HepG2 (cell line): ENCODE data around the gene C9orf78. TPM values are rescaled to one million over a fixed set of nuclear protein-coding genes. Genes with fewer than 3 reads are reported as not detected.
A peak's percentile ranks its signal among the peaks of the same experiment; 100 is the strongest.

Source experiments
- ATAC-seq: fragments of 200-7000 bp; cut with Tn5 transposase; 3 replicates; pipeline ENCODE4 v1.9.1; 2020; ENCODE audit warnings: mild to moderate bottlenecking, moderate library complexity
- BruUV-seq: library from RNA; stranded (reverse); fragments of 400-500 nt; replicated peaks from 2 replicates; lab custom pipeline; 2021; lab: Mats Ljungman, UMichigan
- CTCF ChIA-PET: fragments of 300-600 bp; formaldehyde crosslinking; extraction: SDS; loops from one replicate; lab custom pipeline; 2021; ENCODE audit warnings: low total read pairs, inconsistent platforms, low intra/inter-chr PET ratio; lab: Yijun Ruan, JAX
- POLR2A ChIA-PET: fragments of 350-600 bp; sonication (Branson Sonifier 250); formaldehyde crosslinking; loops from one replicate; lab custom pipeline; 2020; ENCODE audit warnings: antibody characterized with exemption, inconsistent platforms; lab: Yijun Ruan, JAX
- DNase-seq: peaks from one replicate; pipeline ENCODE4 v3.0.0-alpha.2; 2015; ENCODE audit warnings: low spot score
- FAIRE-seq: peaks from 3 replicates; lab custom pipeline; 2011; peaks lifted over from hg19 to GRCh38; lab: Jason Lieb, UNC
- H2AFZ ChIP-seq: one replicate; pipeline ENCODE4 v1.6.1; 2011; ENCODE audit warnings: low read length, inconsistent platforms
- H3K27ac ChIP-seq: fragments of 300-600 bp; 3 replicates; pipeline ENCODE4 v1.8.0; 2011; ENCODE audit warnings: mixed run types, mild to moderate bottlenecking, mixed read lengths, low read length, inconsistent platforms; ENCODE audit not compliant: insufficient read depth; ENCODE audit errors: extremely low read length
- H3K27me3 ChIP-seq, 2 experiments: fragments of 200-600 bp in 1 of 2; 2 replicates in 1 of 2; 3 replicates in 1 of 2; pipeline versions ENCODE4 v1.6.0 to v1.8.0; 2011; ENCODE audit warnings: low read length in 2 of 2, mild to moderate bottlenecking in 2 of 2, moderate library complexity in 2 of 2, inconsistent platforms in 1 of 2; ENCODE audit not compliant: insufficient read depth in 2 of 2, control insufficient read depth in 1 of 2
- H3K36me3 ChIP-seq, 2 experiments: fragments of 200-600 bp in 1 of 2; replicated peaks in 1 of 2; 2 replicates in 1 of 2; 3 replicates in 1 of 2; pipeline versions ENCODE4 v1.5.1 to v1.8.0; 2011; ENCODE audit warnings: low read length in 2 of 2, inconsistent platforms in 1 of 2; ENCODE audit not compliant: insufficient read depth in 2 of 2, control insufficient read depth in 1 of 2
- H3K4me1 ChIP-seq: 2 replicates; pipeline ENCODE4 v1.5.1; 2012; ENCODE audit warnings: low read length, inconsistent platforms; ENCODE audit not compliant: insufficient read depth
- H3K4me2 ChIP-seq: 2 replicates; pipeline ENCODE4 v1.6.0; 2011; ENCODE audit warnings: low read depth, low read length, inconsistent platforms
- H3K4me3 ChIP-seq, 3 experiments: fragments of 200-600 bp in 1 of 3; sonication (generic), shearing (Covaris generic) in 1 of 3; replicated peaks in 1 of 3; 2 replicates each; pipeline ENCODE4 v1.5.1; 2011 to 2016; ENCODE audit warnings: low read length in 3 of 3, inconsistent platforms in 2 of 3, low read depth in 2 of 3, mild to moderate bottlenecking in 2 of 3, control low read depth in 1 of 3, mixed read lengths in 1 of 3; ENCODE audit not compliant: insufficient read depth in 1 of 3
- H3K79me2 ChIP-seq: one replicate; pipeline ENCODE4 v1.6.1; 2011; ENCODE audit warnings: low read length, inconsistent platforms; ENCODE audit not compliant: insufficient read depth
- H3K9ac ChIP-seq: 2 replicates; pipeline ENCODE4 v1.6.0; 2011; ENCODE audit warnings: mild to moderate bottlenecking, low read depth, low read length, inconsistent platforms; ENCODE audit not compliant: insufficient read depth
- H3K9me3 ChIP-seq: 2 replicates; pipeline ENCODE4 v1.5.1; 2012; ENCODE audit warnings: mild to moderate bottlenecking, low read length
- H4K20me1 ChIP-seq: 2 replicates; pipeline ENCODE4 v1.6.0; 2011; ENCODE audit warnings: inconsistent platforms, mild to moderate bottlenecking, low read length, moderate library complexity; ENCODE audit not compliant: insufficient read depth
- CREB1 ChIP-seq, 2 experiments: fragments of 450-650 bp in 1 of 2; IDR thresholded peaks; 2 replicates each; pipeline ENCODE4 v1.6.1; 2016 to 2017; ENCODE audit warnings: control low read depth in 1 of 2, mild to moderate bottlenecking in 1 of 2, missing compliant biosample characterization in 1 of 2, missing genetic modification characterization in 1 of 2
- NFE2L1 ChIP-seq: sonication (generic); formaldehyde crosslinking; IDR thresholded peaks from 2 replicates; pipeline ENCODE4 v1.4.0; 2020; ENCODE audit warnings: missing genetic modification reagents, mild to moderate bottlenecking, borderline replicate concordance
- NFYB ChIP-seq: sonication (generic); formaldehyde crosslinking; IDR thresholded peaks from 2 replicates; pipeline ENCODE4 v1.4.0; 2020; ENCODE audit warnings: missing genetic modification reagents
- SMAD9 ChIP-seq: sonication (generic); formaldehyde crosslinking; IDR thresholded peaks from 2 replicates; pipeline ENCODE4 v1.5.1; 2020; ENCODE audit warnings: mild to moderate bottlenecking, missing genetic modification reagents
- SMARCE1 ChIP-seq: fragments of 450-650 bp; IDR thresholded peaks from 2 replicates; pipeline ENCODE4 v1.6.1; 2017; ENCODE audit warnings: borderline replicate concordance
- SMYD3 ChIP-seq: sonication (generic); formaldehyde crosslinking; IDR thresholded peaks from 2 replicates; pipeline ENCODE4 v1.8.1; 2023; ENCODE audit warnings: mild to moderate bottlenecking, missing genetic modification reagents
- SP140L ChIP-seq: sonication (generic); formaldehyde crosslinking; IDR thresholded peaks from 2 replicates; pipeline ENCODE4 v1.4.0; 2020; ENCODE audit warnings: missing genetic modification reagents, borderline replicate concordance
- SYNCRIP ChIP-seq: fragments of 200-400 bp; formaldehyde crosslinking; IDR thresholded peaks from 2 replicates; pipeline ENCODE4 v1.6.1; 2018; ENCODE audit warnings: mild to moderate bottlenecking, low read depth, low read length; ENCODE audit not compliant: insufficient read depth
- XBP1 ChIP-seq: sonication (generic); formaldehyde crosslinking; IDR thresholded peaks from 2 replicates; pipeline ENCODE4 v1.5.0; 2020; ENCODE audit warnings: missing genetic modification reagents
- ZNF101 ChIP-seq: sonication (generic); formaldehyde crosslinking; IDR thresholded peaks from 2 replicates; pipeline ENCODE4 v1.4.0; 2020; ENCODE audit warnings: mild to moderate bottlenecking, low read depth, missing genetic modification reagents, borderline replicate concordance
- ZNF256 ChIP-seq: sonication (generic); formaldehyde crosslinking; conservative IDR thresholded peaks from 2 replicates; pipeline ENCODE4 v1.4.0; 2020; ENCODE audit warnings: missing genetic modification reagents
- ZNF891 ChIP-seq: sonication (generic); formaldehyde crosslinking; IDR thresholded peaks from 2 replicates; pipeline ENCODE4 v1.5.0; 2020; ENCODE audit warnings: mild to moderate bottlenecking, missing genetic modification reagents
- WGBS: methylation state at CpG from one replicate; pipeline ENCODE4 v1.1.6; 2017; ENCODE audit warnings: low lambda C conversion rate; 5-methylcytosine and 5-hydroxymethylcytosine counted together
- in situ Hi-C: cut with HindIII; loops from 2 replicates; pipeline ENCODE4 v1.10.0; 2017; ENCODE audit warnings: low pct_unique_long_range_greater_than_20kb; ENCODE audit not compliant: extremely low pct_ligation_motif_present
- intact Hi-C: fragments of 100-400 bp; cut with micrococcal nuclease; formaldehyde crosslinking; loops from one replicate; pipeline ENCODE4 v1.10.0; 2022; ENCODE audit not compliant: unreplicated experiment
- polyA plus RNA-seq, 8 experiments: library from polyadenylated mRNA; depleted of rRNA in 3 of 8; stranded (reverse) in 7 of 8; unstranded in 1 of 8; fragments of >200 nt; fragmentation: Illumina TruSeq in 4 of 8; extraction: Trizol in 4 of 8; gene quantifications; 2 replicates each; pipeline versions ENCODE4 v1.2.1 to v1.2.3, GENCODE V29; 2011 to 2016; ENCODE audit warnings: low read depth in 4 of 8, missing spikeins in 1 of 8, mixed read lengths in 1 of 8; ENCODE audit not compliant: insufficient read depth in 1 of 8
- total RNA-seq, 5 experiments: library from RNA; depleted of rRNA; stranded (reverse); fragments of >200 nt; fragmentation: Illumina TruSeq; extraction: Trizol; gene quantifications; 2 replicates each; pipeline ENCODE4 v1.2.3, GENCODE V29; 2016; ENCODE audit warnings: low read depth in 1 of 5
- TF ChIP-seq, protein P1 (sequence below): IDR thresholded peaks from 2 replicates; pipeline ENCODE4 v1.6.1; 2018; ENCODE audit warnings: missing genetic modification reagents, mild to moderate bottlenecking, missing compliant biosample characterization
- TF ChIP-seq, protein P2 (sequence below), 2 experiments: sonication (generic) in 1 of 2; formaldehyde crosslinking in 1 of 2; IDR thresholded peaks; 2 replicates each; pipeline versions ENCODE4 v1.6.1 to v1.9.0; 2014 to 2022; ENCODE audit warnings: antibody characterized with exemption in 1 of 2, borderline replicate concordance in 1 of 2, inconsistent platforms in 1 of 2, low read depth in 1 of 2, missing genetic modification reagents in 1 of 2
- TF ChIP-seq, protein P3 (sequence below): sonication (generic); formaldehyde crosslinking; IDR thresholded peaks from 2 replicates; pipeline ENCODE4 v1.5.0; 2020; ENCODE audit warnings: mild to moderate bottlenecking, missing genetic modification reagents

The C9orf78 gene
- total and polyA plus RNA-seq, 2 of the 13 experiments (the other 11 are each of a cell fraction or from before 2014, with no cell fraction given): 18.4 to 35.5 TPM

DNA sequence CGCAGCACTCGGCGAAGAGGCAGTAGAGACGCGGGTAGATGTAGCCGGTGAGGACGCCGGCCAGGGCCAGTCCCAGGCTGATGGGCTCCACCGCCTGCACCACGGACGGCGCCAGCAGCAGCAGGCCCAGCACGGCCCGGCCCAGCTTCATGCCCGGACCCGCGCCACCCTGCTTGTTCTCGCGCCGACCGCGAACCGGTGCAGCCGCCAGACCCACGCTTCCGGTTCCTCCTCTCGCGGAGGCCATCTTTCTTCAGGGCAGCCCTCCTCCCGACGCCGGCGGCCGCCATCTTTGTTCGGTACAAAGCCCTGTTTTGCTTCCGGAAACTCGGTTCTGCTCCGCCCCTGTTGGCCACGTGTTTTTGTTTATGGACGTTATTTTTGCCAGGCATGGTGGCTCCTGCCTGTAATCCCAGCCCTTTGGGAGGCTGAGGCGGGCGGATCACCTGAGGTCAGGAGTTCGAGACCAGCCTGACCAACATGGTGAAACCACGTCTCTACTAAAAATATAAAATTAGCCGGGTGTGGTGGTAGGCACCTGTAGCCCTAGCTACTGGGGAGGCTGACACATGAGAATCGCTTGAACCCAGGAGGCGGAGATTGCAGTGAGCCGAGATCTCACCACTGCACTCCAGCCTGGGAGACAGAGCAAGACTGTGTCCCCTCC, 11.0 kb downstream of the C9orf78 start, which contains the start of gene TOR1A:
Gene TOR1A, minus strand, starts transcription at position 202 of the 667 bp plus-strand sequence. Its CDS starts 51 bp downstream, at position 151.
- ATAC-seq (peak; percentile 95), DNase-seq (peak; percentile 92), FAIRE-seq (peak; percentile 77)
- Histone ChIP-seq H3K4me2 (peak within 1 kb of the TSS; percentile 94), H3K79me2 (peaks cover 9% of the 10 kb centered on the region), H3K36me3 (peaks cover 6 to 23% of the 10 kb centered on the region in 2 experiments; a peak in 4 of 5 replicates), H2AFZ (no peak within 1 kb of the TSS), H3K9me3 (no peaks in the 10 kb centered on the region), H3K27ac (peak within 1 kb of the TSS; percentile 72), H3K4me1 (peaks cover 7% of the 10 kb centered on the region), H3K9ac (peak within 1 kb of the TSS; percentile 87), H4K20me1 (no peaks in the 10 kb centered on the region), H3K27me3 (no peaks in the 10 kb centered on the region), H3K4me3 (peak within 1 kb of the TSS; percentile 78 to 90 (median 83))
- CTCF ChIA-PET: no interaction called here
- 6% methylated on average over 26 of the region's 47 CpGs for WGBS
- POLR2A ChIA-PET: interaction anchor here (1.0 to 2.0 kb wide), 3 partner anchors 10 to 13 kb away, joined by 5 to 11 read pairs (median 6); no protein-coding TSS in a partner anchor
- no TSS peak for BruUV-seq
- intact Hi-C loops (no loop called here), in situ Hi-C loops (no loop called here)
- TF ChIP-seq SMYD3 (CRISPR knock-in tag) (no peak), ZNF101 (CRISPR knock-in tag) (no peak), NFE2L1 (CRISPR knock-in tag) (no peak), NFYB (CRISPR knock-in tag) (no peak; the same call in 1 of the 2 replicates), SP140L (CRISPR knock-in tag) (no peak), SMAD9 (CRISPR knock-in tag) (no peak), SMARCE1 (no peak), ZNF891 (peak; percentile 86), XBP1 (CRISPR knock-in tag) (no peak), SYNCRIP (no peak), CREB1 (IDR thresholded peaks at IDR 0.05) (peak; percentile 15; the same call in 1 of the 2 replicates), CREB1 (CRISPR knock-in tag; IDR thresholded peaks at IDR 0.05) (peak; percentile 82), ZNF256 (CRISPR knock-in tag) (no peak)
- TF ChIP-seq, protein P1, sequence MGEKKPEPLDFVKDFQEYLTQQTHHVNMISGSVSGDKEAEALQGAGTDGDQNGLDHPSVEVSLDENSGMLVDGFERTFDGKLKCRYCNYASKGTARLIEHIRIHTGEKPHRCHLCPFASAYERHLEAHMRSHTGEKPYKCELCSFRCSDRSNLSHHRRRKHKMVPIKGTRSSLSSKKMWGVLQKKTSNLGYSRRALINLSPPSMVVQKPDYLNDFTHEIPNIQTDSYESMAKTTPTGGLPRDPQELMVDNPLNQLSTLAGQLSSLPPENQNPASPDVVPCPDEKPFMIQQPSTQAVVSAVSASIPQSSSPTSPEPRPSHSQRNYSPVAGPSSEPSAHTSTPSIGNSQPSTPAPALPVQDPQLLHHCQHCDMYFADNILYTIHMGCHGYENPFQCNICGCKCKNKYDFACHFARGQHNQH (CRISPR knock-in tag): peak; percentile 80; the same call in 1 of the 2 replicates
- TF ChIP-seq, protein P2, sequence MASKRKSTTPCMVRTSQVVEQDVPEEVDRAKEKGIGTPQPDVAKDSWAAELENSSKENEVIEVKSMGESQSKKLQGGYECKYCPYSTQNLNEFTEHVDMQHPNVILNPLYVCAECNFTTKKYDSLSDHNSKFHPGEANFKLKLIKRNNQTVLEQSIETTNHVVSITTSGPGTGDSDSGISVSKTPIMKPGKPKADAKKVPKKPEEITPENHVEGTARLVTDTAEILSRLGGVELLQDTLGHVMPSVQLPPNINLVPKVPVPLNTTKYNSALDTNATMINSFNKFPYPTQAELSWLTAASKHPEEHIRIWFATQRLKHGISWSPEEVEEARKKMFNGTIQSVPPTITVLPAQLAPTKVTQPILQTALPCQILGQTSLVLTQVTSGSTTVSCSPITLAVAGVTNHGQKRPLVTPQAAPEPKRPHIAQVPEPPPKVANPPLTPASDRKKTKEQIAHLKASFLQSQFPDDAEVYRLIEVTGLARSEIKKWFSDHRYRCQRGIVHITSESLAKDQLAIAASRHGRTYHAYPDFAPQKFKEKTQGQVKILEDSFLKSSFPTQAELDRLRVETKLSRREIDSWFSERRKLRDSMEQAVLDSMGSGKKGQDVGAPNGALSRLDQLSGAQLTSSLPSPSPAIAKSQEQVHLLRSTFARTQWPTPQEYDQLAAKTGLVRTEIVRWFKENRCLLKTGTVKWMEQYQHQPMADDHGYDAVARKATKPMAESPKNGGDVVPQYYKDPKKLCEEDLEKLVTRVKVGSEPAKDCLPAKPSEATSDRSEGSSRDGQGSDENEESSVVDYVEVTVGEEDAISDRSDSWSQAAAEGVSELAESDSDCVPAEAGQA (IDR thresholded peaks at IDR 0.05; ENCODE audit: low read depth): peak; percentile 100
- TF ChIP-seq, protein P2 (CRISPR knock-in tag; IDR thresholded peaks at IDR 0.05; ENCODE audit: borderline replicate concordance): no peak
- TF ChIP-seq, protein P3, sequence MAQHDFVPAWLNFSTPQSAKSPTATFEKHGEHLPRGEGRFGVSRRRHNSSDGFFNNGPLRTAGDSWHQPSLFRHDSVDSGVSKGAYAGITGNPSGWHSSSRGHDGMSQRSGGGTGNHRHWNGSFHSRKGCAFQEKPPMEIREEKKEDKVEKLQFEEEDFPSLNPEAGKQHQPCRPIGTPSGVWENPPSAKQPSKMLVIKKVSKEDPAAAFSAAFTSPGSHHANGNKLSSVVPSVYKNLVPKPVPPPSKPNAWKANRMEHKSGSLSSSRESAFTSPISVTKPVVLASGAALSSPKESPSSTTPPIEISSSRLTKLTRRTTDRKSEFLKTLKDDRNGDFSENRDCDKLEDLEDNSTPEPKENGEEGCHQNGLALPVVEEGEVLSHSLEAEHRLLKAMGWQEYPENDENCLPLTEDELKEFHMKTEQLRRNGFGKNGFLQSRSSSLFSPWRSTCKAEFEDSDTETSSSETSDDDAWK (CRISPR knock-in tag): no peak
